GM12878 (cell line): ENCODE results near the gene FIBCD1.

Experiments used
- ATF7 ChIP-seq: fragments of 450-650 bp; IDR thresholded peaks from 2 replicates; pipeline ENCODE4 v1.6.1; 2016; ENCODE audit warnings: low read depth, mild to moderate bottlenecking
- CEBPB ChIP-seq, 2 experiments: fragments of 150-350 bp in 1 of 2; IDR thresholded peaks; 2 replicates each; pipeline ENCODE4 v1.6.1; 2012 to 2014; ENCODE audit warnings: low read depth in 2 of 2, low read length in 2 of 2, borderline replicate concordance in 1 of 2, inconsistent platforms in 1 of 2
- CREB1 ChIP-seq: IDR thresholded peaks from 2 replicates; pipeline ENCODE4 v1.6.1; 2012; ENCODE audit warnings: low read depth, mild to moderate bottlenecking, inconsistent platforms
- CREM ChIP-seq: IDR thresholded peaks from 2 replicates; pipeline ENCODE4 v1.6.1; 2014; ENCODE audit warnings: antibody characterized with exemption, low read depth
- CTCF ChIP-seq, 3 experiments: IDR thresholded peaks in 2 of 3; conservative IDR thresholded peaks in 1 of 3; 2 replicates each; pipeline ENCODE4 v1.5.1; 2011; ENCODE audit warnings: low read depth in 3 of 3, low read length in 3 of 3, mild to moderate bottlenecking in 3 of 3, control low read depth in 2 of 3, moderate library complexity in 2 of 3, inconsistent platforms in 1 of 3, mixed read lengths in 1 of 3; ENCODE audit not compliant: control insufficient read depth in 2 of 3, insufficient read depth in 1 of 3; ENCODE audit errors: extremely low read depth in 1 of 3
- HDAC6 ChIP-seq: fragments of 200-600 bp; sonication (generic); IDR thresholded peaks from one replicate; pipeline ENCODE4 v1.8.0; 2017; ENCODE audit warnings: antibody characterized with exemption; ENCODE audit not compliant: unreplicated experiment
- HDGF ChIP-seq: fragments of 450-650 bp; IDR thresholded peaks from 2 replicates; pipeline ENCODE4 v1.6.1; 2016; ENCODE audit warnings: antibody characterized with exemption
- MAX ChIP-seq: IDR thresholded peaks from 2 replicates; pipeline ENCODE4 v1.6.1; 2012; ENCODE audit warnings: low read depth, low read length, improper control_type of control experiment
- POLR2A ChIP-seq: IDR thresholded peaks from 2 replicates; pipeline ENCODE4 v1.6.1; 2011; ENCODE audit warnings: low read depth, mild to moderate bottlenecking, low read length
- RCOR1 ChIP-seq: conservative IDR thresholded peaks from 2 replicates; pipeline ENCODE4 v1.6.1; 2012; ENCODE audit warnings: low read depth, low read length, improper control_type of control experiment
- RFX5 ChIP-seq: IDR thresholded peaks from 2 replicates; pipeline ENCODE4 v1.6.1; 2011; ENCODE audit warnings: low read depth, low read length, improper control_type of control experiment
- SMAD5 ChIP-seq: IDR thresholded peaks from 2 replicates; pipeline ENCODE4 v1.6.1; 2016; ENCODE audit warnings: antibody characterized with exemption, low read depth
- ZNF217 ChIP-seq: fragments of 450-650 bp; IDR thresholded peaks from 2 replicates; pipeline ENCODE4 v1.6.1; 2017; ENCODE audit warnings: antibody characterized with exemption, mild to moderate bottlenecking
- ZNF274 ChIP-seq: IDR thresholded peaks from one replicate; pipeline ENCODE4 v1.8.0; 2011; ENCODE audit not compliant: insufficient read length, insufficient read depth

GRCh38 chr9:130934702-130935647, 4.1 kb downstream of the FIBCD1 start:
- TF ChIP-seq CEBPB (IDR thresholded peaks at IDR 0.05; ENCODE audit: borderline replicate concordance in 1 of 2, low read depth in 2 of 2, low read length in 2 of 2) = no peak
- no peak for TF ChIP-seq MAX
- no peak for TF ChIP-seq SMAD5
- TF ChIP-seq CTCF (IDR thresholded peaks at IDR 0.05 in 2 of 3, conservative IDR thresholded peaks at IDR 0.05 in 1 of 3; ENCODE audit: control insufficient read depth in 2 of 3, extremely low read depth in 1 of 3, insufficient read depth in 1 of 3, low read depth in 3 of 3, low read length in 3 of 3) = no peak
- TF ChIP-seq RCOR1 = no peak
- TF ChIP-seq HDAC6 = no peak
- no peak for TF ChIP-seq ATF7
- no peak for TF ChIP-seq ZNF274
- no peak for TF ChIP-seq CREM
- no peak for TF ChIP-seq POLR2A
- no peak for TF ChIP-seq HDGF
- TF ChIP-seq CREB1 = no peak
- no peak for TF ChIP-seq ZNF217
- TF ChIP-seq RFX5 = no peak
